Activated CD8-positive, alpha-beta memory T cell treated with anti-CD3 and anti-CD28 coated beads for 4 hours (primary cell): ENCODE results near the gene FBL.
A peak's percentile ranks its signal among the peaks of the same experiment; 100 is the strongest.

Source experiments
- DNase-seq, 2 donors: peaks; one replicate each; pipeline ENCODE4 v3.0.0-alpha.2; 2020; ENCODE audit warnings: low read depth in 2 of 2

FBL gene

DNA sequence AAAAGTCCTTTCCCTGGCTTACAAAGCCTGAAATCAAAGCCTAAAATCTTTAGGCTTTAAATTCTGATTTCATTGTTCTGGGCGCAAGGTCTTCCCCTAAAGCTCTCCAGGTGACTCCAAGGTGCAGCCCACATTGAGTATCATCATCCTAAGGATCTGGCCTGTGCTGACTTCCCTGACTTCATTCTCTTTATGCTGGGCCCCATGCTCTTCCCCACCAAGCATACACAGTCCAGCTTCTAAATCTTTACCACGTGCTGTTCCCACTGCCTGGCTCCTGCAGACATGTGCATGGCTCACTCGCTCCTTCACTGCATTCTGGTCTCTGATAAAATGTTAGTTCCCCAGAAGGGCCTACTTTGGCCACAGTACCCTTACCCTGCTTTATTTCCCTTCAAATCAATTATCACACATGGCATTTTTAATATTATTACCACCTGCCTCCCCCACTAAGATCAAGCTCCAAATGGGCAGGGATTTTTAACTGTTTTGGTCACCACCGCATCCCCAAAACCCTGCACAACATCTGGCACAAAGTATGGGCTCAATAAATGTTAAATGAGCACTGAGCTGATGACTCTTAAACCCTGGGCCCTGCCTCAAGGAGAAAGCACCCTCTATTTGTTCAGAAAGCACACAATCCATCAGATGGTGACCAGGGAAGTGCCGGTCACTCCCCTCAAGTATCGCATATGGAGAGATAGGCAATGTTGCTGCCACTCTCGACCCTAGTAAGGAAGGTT lies 3.3 kb downstream of the FBL start:
- DNase-seq = no peak

GRCh38 chr19:39841041-39841440 lies 5.1 kb downstream of the FBL start:
- no peak for DNase-seq

DNA sequence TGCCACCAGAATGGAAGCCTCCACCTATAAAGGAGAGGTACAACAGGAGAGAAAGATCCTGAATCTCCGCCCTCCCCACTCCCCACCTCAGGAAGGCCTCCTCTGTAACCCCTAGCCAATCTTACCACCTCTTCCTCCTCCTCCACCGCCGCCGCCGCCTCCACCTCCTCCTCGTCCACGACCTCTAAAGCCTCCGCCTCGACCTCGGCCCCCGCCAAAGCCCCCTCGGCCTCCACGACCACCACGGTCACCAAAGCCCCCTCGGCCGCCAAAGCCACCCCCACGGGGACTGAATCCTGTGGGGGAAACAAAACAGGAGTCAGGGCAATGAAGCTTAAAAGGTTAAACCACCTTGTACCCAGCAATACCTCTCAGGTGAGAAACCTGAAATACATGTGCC lies 5.7 kb downstream of the FBL start:
- DNase-seq = no peak

DNA sequence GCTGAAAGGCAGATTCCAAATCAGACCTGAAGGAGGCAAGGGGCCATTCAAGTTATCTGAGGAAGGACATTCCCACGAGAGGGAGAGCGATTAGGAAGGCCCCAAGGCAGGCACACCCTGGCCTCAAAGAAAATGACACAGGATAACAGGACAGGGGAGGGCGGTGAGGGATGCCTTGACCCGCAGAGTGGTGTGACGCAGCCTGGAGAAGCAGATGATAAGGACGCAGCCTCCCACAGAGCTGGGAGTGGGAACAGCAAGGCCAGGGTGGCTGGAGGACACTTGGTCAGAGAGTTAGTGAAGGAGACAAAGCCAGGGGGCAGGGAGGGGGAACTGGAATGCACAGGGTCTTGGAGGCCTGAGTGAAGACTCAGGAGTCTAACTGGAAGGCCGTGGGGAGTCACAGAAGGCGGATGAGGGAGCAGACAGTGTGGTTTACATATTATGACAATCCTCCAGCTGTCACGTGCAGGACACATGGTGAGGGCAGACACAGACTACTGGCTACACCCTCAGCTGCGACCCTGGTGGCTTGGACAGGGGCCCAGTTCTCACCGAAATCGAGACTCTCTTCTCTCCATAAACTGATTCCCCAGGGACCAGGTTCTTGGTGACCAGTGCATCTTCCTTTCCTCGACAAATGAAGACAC lies 6.4 kb downstream of the FBL start:
- DNase-seq = no peak

GRCh38 chr19:39838569-39838968 lies 7.6 kb downstream of the FBL start:
- no peak for DNase-seq

GRCh38 chr19:39837978-39838377 lies 8.2 kb downstream of the FBL start:
- no peak for DNase-seq

- no peak for DNase-seq
Observed at GRCh38 chr19:39834287-39834841, 11.8 kb downstream of the FBL start.

- DNase-seq = peak; percentile 94 to 96
Observed at GRCh38 chr19:39833464-39834286, 12.5 kb downstream of the FBL start, which contains the start of gene DYRK1B. Gene DYRK1B (minus strand): TSS chr19:39834162. CDS start chr19:39831867, 2,295 bp downstream.

DNA sequence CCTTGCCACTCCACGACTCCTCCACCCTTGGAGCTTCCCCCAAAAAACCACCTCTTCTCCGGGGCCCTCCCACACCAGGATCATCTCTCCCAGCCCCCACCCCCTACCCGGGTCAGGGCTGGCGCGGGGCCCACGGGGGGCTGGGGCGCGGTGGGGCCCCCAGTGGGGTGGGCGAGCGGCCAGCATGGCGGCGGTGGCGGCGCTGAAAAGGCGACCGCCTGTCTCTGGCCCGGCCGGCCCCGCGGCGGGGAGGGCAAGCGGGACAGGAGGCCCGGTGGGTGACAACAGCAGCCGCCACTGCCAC lies 13.1 kb downstream of the FBL start:
- no peak for DNase-seq

DNA sequence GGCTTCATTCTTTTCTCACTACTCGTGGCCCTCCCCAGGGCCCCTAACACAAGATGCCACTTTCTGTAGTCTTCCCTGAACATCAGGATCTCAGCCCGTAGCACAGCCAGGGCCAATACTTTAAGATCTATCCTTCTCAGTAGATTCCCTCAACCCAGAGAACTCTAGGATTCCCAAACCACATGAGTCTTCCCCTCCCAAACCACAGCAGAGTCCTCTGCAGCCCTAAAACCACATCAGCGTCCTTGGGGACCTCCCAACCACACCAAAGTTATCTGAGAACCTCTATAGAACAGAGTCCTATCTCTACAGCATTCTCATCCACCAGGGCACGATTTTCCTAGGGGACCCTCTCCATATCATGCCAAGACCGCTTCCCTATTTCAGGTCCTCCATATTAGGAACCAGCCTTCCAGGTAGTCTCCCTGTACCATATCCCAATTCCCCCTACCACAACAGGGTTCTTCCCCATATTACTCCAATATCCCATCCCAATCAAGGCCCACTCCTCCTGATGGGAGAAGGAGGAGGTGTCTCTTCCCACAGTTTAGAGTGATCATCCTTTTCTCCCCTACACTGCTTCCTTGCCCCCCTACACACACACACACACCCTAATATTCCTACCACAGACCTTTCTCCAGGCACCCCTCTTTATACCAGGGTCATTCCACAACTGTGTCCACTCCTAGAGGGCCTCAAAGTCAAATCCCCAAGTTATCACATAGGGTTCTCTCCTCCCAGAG lies 13.7 kb downstream of the FBL start:
- no peak for DNase-seq

DNA sequence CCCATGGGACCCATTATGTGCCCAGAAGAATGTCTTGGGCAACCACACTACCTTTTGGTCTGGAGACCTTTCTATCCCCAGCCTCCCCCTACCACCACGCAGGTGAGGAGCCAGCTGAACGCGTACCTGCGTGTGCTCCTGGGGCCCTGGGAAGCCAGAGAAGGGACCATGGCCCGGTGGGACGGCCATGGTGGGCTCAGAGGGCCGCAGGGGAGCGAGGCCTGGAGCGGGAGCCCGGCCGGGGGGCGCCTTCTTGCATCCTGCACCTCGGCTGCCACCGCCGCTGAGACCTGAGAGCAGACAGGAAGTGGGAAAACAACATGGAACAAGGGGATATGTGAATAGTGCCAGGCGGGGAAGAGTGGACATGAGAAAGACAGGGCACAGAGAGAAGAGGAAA lies 14.5 kb downstream of the FBL start:
- DNase-seq = no peak

DNA sequence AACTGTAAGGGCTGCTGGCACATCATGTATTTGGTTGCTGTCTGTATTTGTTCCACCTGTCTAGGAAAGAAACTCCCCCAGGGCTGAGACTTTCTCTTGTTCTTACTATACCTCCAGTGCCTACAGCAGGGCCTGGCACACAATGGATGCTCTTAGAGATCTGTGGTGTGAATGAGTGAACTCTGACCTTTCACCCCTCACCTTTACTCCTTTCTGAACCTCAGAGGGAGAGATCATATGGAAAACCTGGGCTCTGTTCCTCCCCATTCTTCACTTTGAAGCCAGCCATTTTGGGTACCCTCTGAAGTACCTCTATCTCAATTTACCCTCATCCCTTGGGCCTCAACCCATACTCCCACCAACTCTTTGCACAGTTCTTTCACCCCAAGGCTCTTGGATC lies 15.3 kb downstream of the FBL start:
- no peak for DNase-seq

DNA sequence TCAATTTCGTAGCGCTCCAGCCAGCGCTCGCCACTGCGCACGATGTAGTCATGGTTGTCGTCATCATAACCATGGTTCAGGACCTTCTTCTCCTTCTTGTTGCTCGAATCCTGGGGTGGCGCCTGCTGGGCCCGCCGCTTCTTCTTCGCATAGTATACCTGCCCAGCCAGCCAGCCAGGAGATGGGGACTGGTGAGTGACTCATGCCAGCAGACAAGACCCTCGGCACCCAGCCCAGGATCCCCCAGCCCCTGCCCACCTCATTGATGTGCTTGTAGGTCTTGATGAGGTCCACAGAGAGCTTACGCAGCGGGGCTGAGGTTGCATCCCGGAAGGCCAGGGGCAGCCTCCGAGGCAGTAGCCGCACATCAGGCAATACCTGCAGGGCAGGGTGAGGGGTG lies 15.8 kb downstream of the FBL start:
- no peak for DNase-seq

DNA sequence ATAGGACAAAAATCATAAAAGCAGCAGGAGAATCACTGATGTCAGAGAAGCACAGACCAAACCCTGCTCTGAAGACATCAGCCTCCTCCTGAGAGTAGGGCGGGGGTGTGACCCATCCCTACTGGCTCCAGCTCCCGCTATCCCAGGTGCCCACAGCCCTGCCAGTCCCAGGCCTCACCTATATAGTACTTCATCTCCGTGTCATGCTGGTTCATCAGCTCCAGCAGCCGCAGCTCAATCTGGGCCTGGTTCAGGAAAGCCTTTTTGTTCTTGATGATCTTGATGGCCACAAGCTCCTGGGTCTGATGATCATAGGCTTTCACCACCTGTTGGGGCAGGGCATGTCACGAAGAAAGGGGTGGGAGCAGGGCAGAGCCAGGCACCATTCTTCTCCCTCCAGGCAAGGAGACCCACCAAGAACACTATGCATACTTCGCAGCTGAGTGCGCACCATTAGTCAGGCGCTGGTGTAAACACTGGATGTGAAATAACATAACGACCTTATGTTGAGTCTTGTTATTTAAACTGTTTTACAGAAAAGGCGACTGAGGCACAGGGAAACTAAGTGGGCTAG lies 16.4 kb downstream of the FBL start:
- DNase-seq = no peak

- no peak for DNase-seq
Observed at GRCh38 chr19:39828654-39829032, 17.5 kb downstream of the FBL start.

DNA sequence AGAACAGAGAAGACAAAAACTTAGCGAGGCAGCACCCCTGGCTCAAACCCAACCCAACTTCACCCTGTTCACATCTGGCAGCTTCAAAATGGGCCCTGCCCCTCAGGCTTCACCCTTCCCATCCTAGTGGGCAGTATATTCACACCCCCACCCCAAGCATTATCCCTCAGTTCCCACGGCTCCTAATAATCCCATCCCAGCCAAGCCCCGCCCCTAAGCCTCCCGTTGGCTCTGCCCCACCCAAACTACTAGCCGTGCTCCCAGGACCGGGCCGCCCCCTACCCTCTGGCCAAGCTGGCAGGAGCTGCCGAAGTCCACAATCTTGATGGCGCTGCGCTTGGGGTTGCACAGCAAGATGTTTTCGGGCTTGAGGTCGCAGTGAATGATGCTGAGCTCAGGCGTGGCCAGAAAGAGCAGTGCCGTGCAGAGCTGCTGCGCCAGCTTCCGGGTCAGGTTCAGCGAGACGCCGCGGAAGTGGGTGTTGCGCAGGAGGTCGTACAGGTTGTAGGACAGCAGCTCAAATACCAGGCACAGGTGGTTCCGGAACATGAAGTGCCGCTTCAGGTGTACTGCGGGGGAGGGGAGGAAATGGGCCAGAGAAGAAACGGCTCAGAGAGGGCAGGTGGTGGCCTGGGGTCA lies 18.0 kb downstream of the FBL start:
- DNase-seq = no peak

GRCh38 chr19:39827216-39827615 lies 19.0 kb downstream of the FBL start:
- no peak for DNase-seq

GRCh38 chr19:39826311-39826945 lies 19.8 kb downstream of the FBL start:
- DNase-seq = no peak

GRCh38 chr19:39825531-39826076 lies 20.6 kb downstream of the FBL start:
- no peak for DNase-seq

DNA sequence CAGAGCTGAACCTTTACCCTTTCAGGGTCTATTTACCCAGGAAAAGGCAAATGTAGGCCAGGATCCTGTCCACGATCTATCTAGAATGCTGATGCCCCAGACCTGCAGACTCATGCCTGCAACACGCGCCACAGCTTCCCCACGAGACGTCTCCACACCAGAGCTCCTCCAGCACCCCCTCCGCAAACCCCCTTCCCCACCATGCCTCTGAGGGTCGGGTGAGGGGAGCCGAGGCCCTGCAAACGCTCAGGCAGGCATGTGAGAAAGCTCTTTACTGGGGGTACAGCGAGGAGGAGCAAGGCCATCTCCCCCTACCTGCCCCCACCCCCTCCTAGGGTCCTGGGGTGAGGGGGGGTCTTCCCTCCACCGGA lies 21.1 kb downstream of the FBL start:
- no peak for DNase-seq
